ENCODE data around the gene COL5A1. TPM values are rescaled to one million over a fixed set of nuclear protein-coding genes. Genes with fewer than 3 reads are reported as not detected.
"Not testable (repeated sequence)": the region's sequence is repeated elsewhere in the genome, so short reads cannot be mapped to it uniquely, and the experiment has no call there.

The COL5A1 gene
- total RNA-seq, 1 experiment from 2014 or later = 9.5 TPM

- WGBS (ENCODE audit: extremely low coverage, insufficient read length, low lambda C conversion rate) = no CpG with 5 or more reads among the region's 3 CpGs
- H2BK20ac ChIP-seq (ENCODE audit: low read depth, low read length, poor library complexity, severe bottlenecking) = no peak overlapping the region
- H3K79me2 ChIP-seq (ENCODE audit: insufficient read depth, low read length) = no peaks in the 10 kb centered on the region
- no peaks in the 10 kb centered on the region for H3K4me1 ChIP-seq (ENCODE audit: insufficient read depth, low read length)
- Mint-ChIP-seq H3K4me1 (no peaks in the 10 kb centered on the region), H3K27ac (no peak overlapping the region), H3K9me3 (no peaks in the 10 kb centered on the region; a peak in 2 of 5 replicates), H3K36me3 (ENCODE audit: insufficient read depth in 1 of 3, low read depth in 3 of 3) (peaks cover 0 to 2% (median 2%) of the 10 kb centered on the region in 3 experiments; a peak in 1 of 7 replicates), H3K4me3 (no peak overlapping the region), H3K27me3 (ENCODE audit: low read depth) (no peaks in the 10 kb centered on the region)
- H3K4me2 ChIP-seq (ENCODE audit: insufficient read depth, insufficient read length, low read length) = no peak overlapping the region
- H3T11ph ChIP-seq (ENCODE audit: low read length) = no peak overlapping the region
- no peak overlapping the region for H2AFZ ChIP-seq (ENCODE audit: low read length)
- no peak overlapping the region for H3K18ac ChIP-seq (ENCODE audit: insufficient read length, low read depth, low read length)
- H2BK120ac ChIP-seq (ENCODE audit: low read depth, low read length, poor library complexity, severe bottlenecking) = no peak overlapping the region
- H3K4ac ChIP-seq (ENCODE audit: low read depth, low read length) = no peak overlapping the region
- no peak overlapping the region for H2BK12ac ChIP-seq (ENCODE audit: insufficient read length, low read depth, low read length)
- no peak overlapping the region for H2BK5ac ChIP-seq (ENCODE audit: insufficient read length, low read length)
- no peak overlapping the region for H4K91ac ChIP-seq (ENCODE audit: insufficient read length, low read depth, low read length)
- no peaks in the 10 kb centered on the region for H3K9me3 ChIP-seq (ENCODE audit: control insufficient read depth, low read depth, low read length)
- H3K56ac ChIP-seq (ENCODE audit: insufficient read length, low read depth, low read length) = no peak overlapping the region
- TF ChIP-seq CTCF (conservative IDR thresholded peaks at IDR 0.05) = no peak
- no peak for DNase-seq
- no peak overlapping the region for H4K8ac ChIP-seq (replicated peaks; ENCODE audit: insufficient read length, low read depth, low read length)
- no peak overlapping the region for H3K27ac ChIP-seq (ENCODE audit: insufficient read length, low read depth, low read length)
- no peak overlapping the region for H3K14ac ChIP-seq (ENCODE audit: insufficient read depth, low read length)
- H3K27me3 ChIP-seq (ENCODE audit: insufficient read depth, low read length) = 0 out of 2 replicates have a peak, but pooled peaks cover 2% of the 10 kb centered on the region
- no peaks in the 10 kb centered on the region for H3K23me2 ChIP-seq (ENCODE audit: insufficient read length, low read depth, low read length, poor library complexity, severe bottlenecking)
- H3K9ac ChIP-seq (ENCODE audit: extremely low read depth, insufficient read length, low read length) = no peak overlapping the region
- no peak overlapping the region for H3K23ac ChIP-seq (ENCODE audit: insufficient read length, low read depth, low read length)
- H4K20me1 ChIP-seq (ENCODE audit: control insufficient read depth, insufficient read depth, insufficient read length) = no peaks in the 10 kb centered on the region
- H3K79me1 ChIP-seq (ENCODE audit: insufficient read depth, low read depth, low read length, poor library complexity, severe bottlenecking) = no peaks in the 10 kb centered on the region
- no peak overlapping the region for H2BK15ac ChIP-seq (ENCODE audit: low read depth, low read length)
- H2AK5ac ChIP-seq (ENCODE audit: insufficient read length, low read length) = no peak overlapping the region
- no peak overlapping the region for H4K5ac ChIP-seq (ENCODE audit: insufficient read length, low read depth, low read length)
These were observed 42.7 kb downstream of the COL5A1 start for GRCh38 chr9:134684375-134684723.

GRCh38 chr9:134684941-134685340 is 43.3 kb downstream of the COL5A1 start:
- not testable (repeated sequence) for H3K36me3 Mint-ChIP-seq (ENCODE audit: insufficient read depth in 1 of 3, low read depth in 3 of 3); H2AFZ ChIP-seq (ENCODE audit: low read length); H3K27ac ChIP-seq (ENCODE audit: insufficient read length, low read depth, low read length); H3K9me3 ChIP-seq (ENCODE audit: control insufficient read depth, low read depth, low read length); H4K8ac ChIP-seq (replicated peaks; ENCODE audit: insufficient read length, low read depth, low read length); H3K27ac Mint-ChIP-seq; H3K14ac ChIP-seq (ENCODE audit: insufficient read depth, low read length); H2BK20ac ChIP-seq (ENCODE audit: low read depth, low read length, poor library complexity, severe bottlenecking); H3K4me1 ChIP-seq (ENCODE audit: insufficient read depth, low read length); H4K20me1 ChIP-seq (ENCODE audit: control insufficient read depth, insufficient read depth, insufficient read length); H3K27me3 Mint-ChIP-seq (ENCODE audit: low read depth); H2AK5ac ChIP-seq (ENCODE audit: insufficient read length, low read length); H3K23me2 ChIP-seq (ENCODE audit: insufficient read length, low read depth, low read length, poor library complexity, severe bottlenecking); H3K9ac ChIP-seq (ENCODE audit: extremely low read depth, insufficient read length, low read length); H3K4me3 Mint-ChIP-seq; H3T11ph ChIP-seq (ENCODE audit: low read length); DNase-seq; H2BK5ac ChIP-seq (ENCODE audit: insufficient read length, low read length); H2BK12ac ChIP-seq (ENCODE audit: insufficient read length, low read depth, low read length); H2BK15ac ChIP-seq (ENCODE audit: low read depth, low read length); H3K27me3 ChIP-seq (ENCODE audit: insufficient read depth, low read length); H2BK120ac ChIP-seq (ENCODE audit: low read depth, low read length, poor library complexity, severe bottlenecking); H3K9me3 Mint-ChIP-seq; H3K79me1 ChIP-seq (ENCODE audit: insufficient read depth, low read depth, low read length, poor library complexity, severe bottlenecking); H3K79me2 ChIP-seq (ENCODE audit: insufficient read depth, low read length); H3K4me1 Mint-ChIP-seq; H3K4ac ChIP-seq (ENCODE audit: low read depth, low read length); H3K18ac ChIP-seq (ENCODE audit: insufficient read length, low read depth, low read length); H3K23ac ChIP-seq (ENCODE audit: insufficient read length, low read depth, low read length); H4K91ac ChIP-seq (ENCODE audit: insufficient read length, low read depth, low read length); H4K5ac ChIP-seq (ENCODE audit: insufficient read length, low read depth, low read length); H3K56ac ChIP-seq (ENCODE audit: insufficient read length, low read depth, low read length); H3K4me2 ChIP-seq (ENCODE audit: insufficient read depth, insufficient read length, low read length)
